ENCODE measurements around the gene ELMOD1.
"Not testable (repeated sequence)": the region's sequence is repeated elsewhere in the genome, so short reads cannot be mapped to it uniquely, and the experiment has no call there.

ELMOD1 gene

GRCh38 chr11:107570015-107570414 is 20.9 kb upstream of the ELMOD1 start:
- Histone ChIP-seq H3K27me3 (ENCODE audit: insufficient read depth, poor library complexity, severe bottlenecking) (no peaks in the 10 kb centered on the region), H3K9me3 (ENCODE audit: severe bottlenecking) (no peaks in the 10 kb centered on the region), H3K4me3 (ENCODE audit: severe bottlenecking) (no peak overlapping the region), H3K4me1 (ENCODE audit: insufficient read depth, poor library complexity, severe bottlenecking) (peaks cover 5% of the 10 kb centered on the region), H3K27ac (ENCODE audit: poor library complexity, severe bottlenecking) (no peak overlapping the region), H3K36me3 (ENCODE audit: low read depth) (no peaks in the 10 kb centered on the region)
- ATAC-seq (ENCODE audit: low read depth) (no peak), DNase-seq (ENCODE audit: low spot score) (no peak)
- TF ChIP-seq CTCF (IDR thresholded peaks at IDR 0.05; ENCODE audit: poor library complexity, severe bottlenecking), result no peak

GRCh38 chr11:107573438-107573837 is 17.5 kb upstream of the ELMOD1 start:
- no peaks in the 10 kb centered on the region for H3K4me1 ChIP-seq (ENCODE audit: insufficient read depth, poor library complexity, severe bottlenecking)
- no peaks in the 10 kb centered on the region for H3K36me3 ChIP-seq (ENCODE audit: low read depth)
- no peaks in the 10 kb centered on the region for H3K27me3 ChIP-seq (ENCODE audit: insufficient read depth, poor library complexity, severe bottlenecking)
- no peak overlapping the region for H3K4me3 ChIP-seq (ENCODE audit: severe bottlenecking)
- DNase-seq (ENCODE audit: low spot score), result no peak
- ATAC-seq (ENCODE audit: low read depth), result no peak
- no peak overlapping the region for H3K27ac ChIP-seq (ENCODE audit: poor library complexity, severe bottlenecking)
- TF ChIP-seq CTCF (IDR thresholded peaks at IDR 0.05; ENCODE audit: poor library complexity, severe bottlenecking), result no peak
- H3K9me3 ChIP-seq (ENCODE audit: severe bottlenecking), result no peaks in the 10 kb centered on the region

- not testable (repeated sequence) for DNase-seq (ENCODE audit: low spot score); H3K9me3 ChIP-seq (ENCODE audit: severe bottlenecking); H3K27me3 ChIP-seq (ENCODE audit: insufficient read depth, poor library complexity, severe bottlenecking); H3K4me1 ChIP-seq (ENCODE audit: insufficient read depth, poor library complexity, severe bottlenecking); H3K36me3 ChIP-seq (ENCODE audit: low read depth); H3K4me3 ChIP-seq (ENCODE audit: severe bottlenecking); H3K27ac ChIP-seq (ENCODE audit: poor library complexity, severe bottlenecking)
- TF ChIP-seq CTCF (IDR thresholded peaks at IDR 0.05; ENCODE audit: poor library complexity, severe bottlenecking), result peak; percentile 90
- ATAC-seq (ENCODE audit: low read depth), result peak; percentile 54; the same call in 1 of the 3 replicates
These were observed 14.2 kb upstream of the ELMOD1 start for GRCh38 chr11:107576497-107577345.

GRCh38 chr11:107577346-107577711 is 13.6 kb upstream of the ELMOD1 start:
- DNase-seq (ENCODE audit: low spot score) (no peak), ATAC-seq (ENCODE audit: low read depth) (no peak)
- Histone ChIP-seq H3K27me3 (ENCODE audit: insufficient read depth, poor library complexity, severe bottlenecking) (no peaks in the 10 kb centered on the region), H3K4me1 (ENCODE audit: insufficient read depth, poor library complexity, severe bottlenecking) (no peaks in the 10 kb centered on the region), H3K9me3 (ENCODE audit: severe bottlenecking) (no peaks in the 10 kb centered on the region), H3K27ac (ENCODE audit: poor library complexity, severe bottlenecking) (no peak overlapping the region), H3K4me3 (ENCODE audit: severe bottlenecking) (no peak overlapping the region), H3K36me3 (ENCODE audit: low read depth) (no peaks in the 10 kb centered on the region)
- TF ChIP-seq CTCF (IDR thresholded peaks at IDR 0.05; ENCODE audit: poor library complexity, severe bottlenecking), result no peak

- not testable (repeated sequence) for H3K4me3 ChIP-seq (ENCODE audit: severe bottlenecking); H3K4me1 ChIP-seq (ENCODE audit: insufficient read depth, poor library complexity, severe bottlenecking); H3K27ac ChIP-seq (ENCODE audit: poor library complexity, severe bottlenecking); H3K36me3 ChIP-seq (ENCODE audit: low read depth); ATAC-seq (ENCODE audit: low read depth); H3K9me3 ChIP-seq (ENCODE audit: severe bottlenecking); DNase-seq (ENCODE audit: low spot score); H3K27me3 ChIP-seq (ENCODE audit: insufficient read depth, poor library complexity, severe bottlenecking)
These were observed 11.8 kb upstream of the ELMOD1 start for GRCh38 chr11:107579169-107579568.
